Stimulated activated naive CD8-positive, alpha-beta T cell treated with anti-CD3 and anti-CD28 coated beads, Interleukin-15, Interleukin-2, amounts not matched to agents 100 U/mL and 50 U/mL, for 24 hours (primary cell): ENCODE results near the gene AGR2.

Experiments
- ATAC-seq: fragments of 150-1000 bp; cut with Tn5 transposase; one replicate; pipeline ENCODE4 v1.10.0; 2021
- DNase-seq: peaks from one replicate; pipeline ENCODE4 v3.0.0; 2021

AGR2 gene

GRCh38 chr7:16812542-16813231 is 7.9 kb upstream of the AGR2 start:
- DNase-seq: no peak

GRCh38 chr7:16811551-16811950 is 6.8 kb upstream of the AGR2 start:
- ATAC-seq (no peak), DNase-seq (no peak)

More at GRCh38 chr7:16812542-16813231, 7.9 kb upstream of the AGR2 start:
- no peak for ATAC-seq

- DNase-seq (no peak), ATAC-seq (no peak)
These were observed 5.8 kb upstream of the AGR2 start for GRCh38 chr7:16810573-16810972.

- ATAC-seq (no peak), DNase-seq (no peak)
These were observed 5.3 kb upstream of the AGR2 start for GRCh38 chr7:16810112-16810511.

GRCh38 chr7:16805441-16805840 is 642 bp upstream of the AGR2 start:
- DNase-seq (no peak), ATAC-seq (no peak)

- no peak for DNase-seq
- ATAC-seq: no peak
These were observed 722 bp downstream of the AGR2 start for GRCh38 chr7:16803881-16804673.

GRCh38 chr7:16803125-16803524 is 1.7 kb downstream of the AGR2 start:
- DNase-seq (no peak), ATAC-seq (no peak)

GRCh38 chr7:16801579-16801978 is 3.2 kb downstream of the AGR2 start:
- DNase-seq (no peak), ATAC-seq (no peak)

GRCh38 chr7:16801111-16801542 is 3.7 kb downstream of the AGR2 start:
- peak; percentile 76 for ATAC-seq
- DNase-seq: no peak

- no peak for DNase-seq
- no peak for ATAC-seq
These were observed 9.2 kb downstream of the AGR2 start for GRCh38 chr7:16795624-16796023.

- ATAC-seq: no peak
- DNase-seq: no peak
These were observed 9.8 kb downstream of the AGR2 start for GRCh38 chr7:16794986-16795385.

GRCh38 chr7:16791905-16792698 is 12.7 kb downstream of the AGR2 start:
- ATAC-seq (no peak), DNase-seq (no peak)

GRCh38 chr7:16791071-16791470 is 13.7 kb downstream of the AGR2 start:
- ATAC-seq (no peak), DNase-seq (no peak)

GRCh38 chr7:16787127-16787526 is 17.7 kb downstream of the AGR2 start:
- ATAC-seq (no peak), DNase-seq (no peak)

GRCh38 chr7:16786257-16786656 is 18.5 kb downstream of the AGR2 start:
- ATAC-seq (no peak), DNase-seq (no peak)

GRCh38 chr7:16785846-16786245 is 19.0 kb downstream of the AGR2 start:
- ATAC-seq (no peak), DNase-seq (no peak)

GRCh38 chr7:16785321-16785720 is 19.5 kb downstream of the AGR2 start:
- ATAC-seq: no peak
- no peak for DNase-seq

GRCh38 chr7:16780596-16780995 is 24.2 kb downstream of the AGR2 start:
- DNase-seq (no peak), ATAC-seq (no peak)

- DNase-seq (no peak), ATAC-seq (no peak)
These were observed 25.7 kb downstream of the AGR2 start for GRCh38 chr7:16779051-16779450.

- DNase-seq (no peak), ATAC-seq (no peak)
These were observed 26.3 kb downstream of the AGR2 start for GRCh38 chr7:16778476-16778875.

- ATAC-seq (no peak), DNase-seq (no peak)
These were observed 28.7 kb downstream of the AGR2 start for GRCh38 chr7:16776053-16776452.

- ATAC-seq (no peak), DNase-seq (no peak)
These were observed 29.8 kb downstream of the AGR2 start for GRCh38 chr7:16774986-16775385.

GRCh38 chr7:16774294-16774693 is 30.5 kb downstream of the AGR2 start:
- ATAC-seq (no peak), DNase-seq (no peak)
